SKM-1 (cell line): Measurements from ENCODE around the gene GTF2F2.

Source experiments
- DNase-seq: peaks from one replicate; lab custom pipeline; 2025; ENCODE audit not compliant: unreplicated experiment; lab: John Stamatoyannopoulos, UW

GTF2F2 gene

GRCh38 chr13:45120967-45121831, 889 bp downstream of the GTF2F2 start:
- DNase-seq = no peak

DNA sequence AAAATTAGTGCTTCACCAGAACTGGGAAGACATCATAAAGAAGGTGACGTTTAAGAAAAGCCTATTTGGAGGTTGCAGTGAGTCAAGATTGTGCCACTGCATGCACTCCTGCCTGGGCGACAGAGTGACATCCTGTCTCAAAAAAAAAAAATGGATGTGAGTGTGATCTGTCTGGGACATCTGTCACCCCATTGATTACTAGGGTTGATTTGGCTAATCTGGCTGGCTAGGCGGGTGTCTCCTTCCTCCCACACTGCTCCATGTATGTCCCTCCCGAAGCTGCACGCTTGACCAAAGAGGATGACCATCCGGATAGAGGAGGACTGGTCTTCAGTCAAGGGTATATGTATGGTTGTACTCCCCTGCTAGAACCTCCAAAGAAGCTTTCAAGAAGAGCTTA, 2.6 kb downstream of the GTF2F2 start:
- DNase-seq = no peak

DNA sequence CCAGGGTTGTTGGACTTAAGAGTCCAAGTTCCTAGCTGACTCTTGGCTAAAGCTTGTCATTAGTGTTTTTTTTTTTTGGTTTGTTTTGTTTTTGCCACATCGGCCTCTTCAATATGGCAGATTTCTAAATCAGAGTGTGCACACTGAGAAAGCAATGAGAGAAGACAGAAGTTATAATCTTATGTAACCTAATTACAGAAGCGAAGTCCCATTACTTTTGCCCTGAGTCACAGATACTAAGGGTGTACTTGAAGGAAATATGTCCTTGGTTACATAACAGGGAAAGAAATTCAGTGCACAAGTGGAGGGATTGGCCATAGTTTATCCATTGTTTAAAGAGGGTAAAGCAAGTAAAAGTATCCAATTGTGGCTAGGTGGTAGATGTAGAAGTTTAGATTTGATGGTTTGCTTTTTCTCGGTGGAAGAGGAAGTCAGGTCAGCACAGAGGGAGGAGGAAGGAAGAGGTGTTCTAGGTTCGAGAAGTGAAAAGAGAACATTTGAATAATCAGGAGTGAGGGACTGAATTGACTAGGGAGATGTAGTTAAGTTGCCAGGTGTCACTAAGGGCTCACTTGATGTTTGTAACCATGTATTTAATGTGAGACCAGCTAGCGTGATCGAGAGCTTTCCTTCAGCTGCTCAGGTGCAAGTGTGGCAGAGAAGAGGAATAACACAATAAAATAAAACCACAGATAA, 12.2 kb downstream of the GTF2F2 start:
- no peak for DNase-seq

GRCh38 chr13:45133396-45134118, 13.2 kb downstream of the GTF2F2 start:
- no peak for DNase-seq

DNA sequence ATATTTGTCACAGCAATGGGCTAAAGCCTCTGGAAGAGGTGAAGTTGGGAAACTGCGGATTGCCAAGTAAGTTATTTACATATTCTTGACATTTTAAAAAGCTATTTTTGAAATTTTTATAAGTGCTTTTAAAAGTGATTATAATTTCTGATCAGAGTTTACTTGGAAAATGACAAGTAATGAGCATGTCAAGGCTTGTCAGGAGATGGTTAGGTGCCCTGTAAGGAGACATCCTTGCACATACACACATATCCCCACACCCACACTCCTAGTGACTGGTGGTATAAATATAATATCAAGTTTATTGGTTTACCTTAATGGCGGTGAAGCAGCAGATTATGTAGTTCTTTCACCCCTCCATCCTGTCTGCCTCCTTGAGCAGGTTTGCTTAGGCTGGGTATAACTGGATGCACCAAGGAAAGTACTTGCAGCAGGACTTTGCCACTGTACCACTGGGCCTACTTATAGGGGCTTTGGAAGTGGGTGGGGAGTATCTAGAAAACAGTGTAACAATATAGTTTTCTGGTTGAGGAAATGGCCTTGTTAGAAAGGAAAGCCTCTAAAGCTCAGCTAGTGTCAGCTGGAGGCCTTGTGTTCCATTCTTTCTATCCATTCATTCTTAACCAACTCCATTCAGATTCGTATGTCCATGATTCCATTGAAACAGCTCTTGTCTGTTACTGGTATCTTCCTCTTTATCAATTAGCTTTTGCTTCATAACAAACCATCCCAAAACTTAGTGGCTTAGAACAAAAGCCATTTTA, 16.6 kb downstream of the GTF2F2 start:
- DNase-seq = no peak

DNA sequence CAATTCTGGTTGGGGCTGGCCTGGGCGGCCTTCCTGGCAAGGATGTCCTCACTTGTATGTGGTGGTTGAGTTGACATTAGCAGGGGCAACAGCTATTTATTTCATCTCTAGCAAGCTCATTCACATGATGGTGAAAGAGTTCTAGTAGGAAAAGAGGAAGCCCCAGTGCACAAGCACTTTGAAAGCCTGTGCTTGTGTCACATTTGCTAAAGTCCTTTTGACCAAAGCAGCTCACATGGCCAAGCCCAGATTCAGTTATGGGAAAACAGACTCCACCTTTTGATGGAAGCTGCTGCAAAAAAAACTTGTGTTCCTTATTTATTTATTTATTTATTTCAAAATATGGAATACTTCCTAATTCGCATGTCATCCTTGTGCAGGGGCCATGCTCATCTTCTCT, 17.2 kb downstream of the GTF2F2 start:
- peak; percentile 41 for DNase-seq

- DNase-seq = no peak
These were observed 18.0 kb downstream of the GTF2F2 start for GRCh38 chr13:45138282-45138681.

DNA sequence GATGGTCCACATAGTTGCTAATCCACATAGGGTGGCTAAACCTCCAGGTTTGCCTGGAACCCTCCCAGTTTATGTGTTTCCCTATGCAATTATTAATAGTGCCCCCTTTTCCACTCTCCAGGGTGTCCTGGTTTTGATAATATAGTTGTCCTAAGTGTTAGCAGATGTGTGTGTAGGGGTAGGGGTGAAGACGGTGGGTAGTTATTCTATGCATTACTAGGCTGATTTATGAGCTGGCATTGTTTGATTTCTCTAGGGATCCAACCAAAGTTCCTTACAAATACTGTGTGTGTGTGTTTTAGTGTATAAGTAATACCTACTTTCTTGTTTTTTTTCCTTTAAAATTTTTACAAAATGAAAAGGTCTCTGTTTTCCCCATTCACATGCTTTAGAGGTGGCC, 21.1 kb downstream of the GTF2F2 start:
- DNase-seq = no peak

GRCh38 chr13:45142440-45143345, 22.4 kb downstream of the GTF2F2 start:
- no peak for DNase-seq

DNA sequence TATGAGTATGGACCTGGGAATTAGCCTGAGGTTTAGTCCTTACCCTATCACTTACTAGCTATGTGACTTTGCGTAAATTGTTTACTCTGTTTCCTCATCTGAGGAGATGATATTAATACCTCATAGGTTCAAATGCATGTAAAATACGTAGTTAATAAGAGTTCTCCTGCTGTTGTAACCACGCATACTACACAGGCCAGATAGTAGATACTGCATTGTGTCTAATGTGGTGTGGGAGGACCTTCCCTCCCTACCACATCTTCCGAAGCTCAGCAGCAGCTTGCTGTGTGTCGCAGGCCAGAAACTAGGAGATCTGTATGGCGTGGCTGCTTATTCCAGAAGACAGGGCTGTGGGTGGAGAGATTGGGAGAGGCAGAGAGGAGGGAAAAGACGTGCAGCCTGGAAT, 23.0 kb downstream of the GTF2F2 start:
- no peak for DNase-seq

- no peak for DNase-seq
These were observed 29.7 kb downstream of the GTF2F2 start for GRCh38 chr13:45149964-45150363.

GRCh38 chr13:45156565-45157361, 36.5 kb downstream of the GTF2F2 start:
- no peak for DNase-seq

GRCh38 chr13:45162194-45162593, 41.9 kb downstream of the GTF2F2 start:
- DNase-seq = no peak

- DNase-seq = no peak
These were observed 42.5 kb downstream of the GTF2F2 start for GRCh38 chr13:45162821-45163220.

DNA sequence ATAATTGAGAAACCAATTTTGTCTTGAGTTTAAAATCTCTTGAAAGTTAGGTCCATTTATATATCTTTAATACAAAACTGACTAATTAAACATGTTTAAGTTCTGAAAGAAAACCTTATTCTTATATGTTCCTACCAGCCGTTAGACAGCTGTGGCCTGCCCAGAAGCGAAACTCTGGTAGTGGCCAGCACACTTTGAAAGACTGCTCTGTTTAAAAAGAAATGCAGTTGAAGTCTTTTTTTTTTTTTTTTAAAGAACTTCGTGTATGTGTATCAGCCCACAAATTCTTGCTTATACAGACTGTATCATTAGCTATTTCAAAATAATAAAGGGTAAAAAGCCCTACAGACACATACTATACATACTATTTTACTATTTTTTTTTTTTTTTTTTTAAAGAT, 46.5 kb downstream of the GTF2F2 start:
- DNase-seq = no peak

DNA sequence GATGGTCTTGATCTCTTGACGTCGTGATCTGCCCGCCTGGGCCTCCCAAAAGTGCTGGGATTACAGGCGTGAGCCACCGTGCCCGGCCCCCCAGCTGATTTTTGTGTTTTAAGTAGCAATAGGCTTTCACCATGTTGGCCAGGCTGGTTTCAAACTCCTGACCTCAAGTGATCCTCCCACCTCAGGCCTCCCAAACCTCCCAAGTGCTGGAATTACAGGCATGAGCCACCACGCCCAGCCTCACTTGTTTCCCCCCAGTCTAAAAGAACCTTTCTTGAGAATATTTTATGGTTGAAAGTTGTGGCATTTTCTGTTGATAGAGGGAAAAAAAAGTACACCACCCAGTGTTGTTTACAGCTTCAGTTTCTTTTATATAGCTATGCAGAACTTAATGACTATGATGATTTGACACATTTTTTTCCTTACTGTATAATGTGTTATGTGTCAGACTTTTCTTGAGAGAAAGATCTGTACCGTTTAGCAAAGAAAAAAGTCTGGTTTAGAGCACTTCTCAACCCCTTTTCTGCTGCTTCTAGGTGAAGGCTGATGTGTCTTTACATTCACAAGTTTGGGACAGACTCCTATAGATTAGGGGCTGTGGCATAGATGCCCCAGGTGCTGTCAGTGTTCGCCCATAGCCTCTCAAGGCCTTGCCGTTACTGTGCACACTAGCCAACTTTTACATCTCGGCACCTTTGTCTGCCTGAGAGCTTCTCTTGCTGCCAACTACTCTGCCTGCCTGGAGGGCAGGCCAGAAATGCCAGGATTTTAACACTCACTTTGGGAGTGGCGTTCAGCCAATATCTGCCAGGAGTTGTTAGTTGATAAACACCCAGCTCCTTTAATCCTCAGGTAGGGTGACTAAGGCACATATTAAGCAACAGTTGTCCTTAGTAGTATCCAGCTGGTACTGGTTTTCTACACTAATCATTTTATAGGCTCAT, 47.6 kb downstream of the GTF2F2 start:
- DNase-seq = no peak

GRCh38 chr13:45168555-45168930, 48.2 kb downstream of the GTF2F2 start:
- DNase-seq = no peak

- no peak for DNase-seq
These were observed 54.2 kb downstream of the GTF2F2 start for GRCh38 chr13:45174478-45174877.
